Measurements from ENCODE around the gene DIPK1C. TPM values are rescaled to one million over a fixed set of nuclear protein-coding genes. Genes with fewer than 3 reads are reported as not detected.

The DIPK1C gene
- total and polyA plus RNA-seq, 10 of the 15 experiments (the other 5 are each of a cell fraction or from before 2014, with no cell fraction given): not detected

DNA sequence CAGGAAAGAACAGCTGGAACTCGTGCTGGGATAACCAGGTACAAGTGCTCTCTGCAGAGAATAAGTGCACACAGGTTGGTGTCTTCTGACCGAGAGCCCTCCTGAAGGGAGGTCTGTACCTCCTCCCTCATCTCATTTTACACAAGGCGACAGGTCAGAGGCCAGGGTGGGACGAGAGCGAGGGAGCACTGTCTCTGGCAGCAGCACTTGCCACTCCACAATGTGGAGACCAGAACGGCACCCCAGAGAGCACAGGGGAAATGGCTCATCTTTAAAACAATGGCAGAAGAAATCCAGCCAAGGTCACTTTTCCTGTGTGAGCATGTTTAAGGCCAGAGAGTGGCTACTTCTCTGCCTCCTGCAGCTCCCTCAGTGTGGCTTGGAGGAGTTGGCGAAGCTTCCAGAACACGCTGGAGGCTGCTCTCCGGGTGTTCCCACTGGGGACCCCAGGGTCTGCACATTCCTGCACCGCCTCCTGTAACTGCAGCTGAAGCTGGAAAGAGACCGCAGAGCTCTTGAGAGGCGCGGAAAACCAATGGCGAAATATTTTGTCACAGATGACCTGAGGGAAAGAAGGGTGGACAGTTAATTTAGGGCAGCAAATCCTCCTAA lies 20.8 kb downstream of the DIPK1C start:
- Histone ChIP-seq H3K36me3 (ENCODE audit: control insufficient read depth in 2 of 2, insufficient read depth in 2 of 2, low read length in 1 of 2) (no peaks in the 10 kb centered on the region), H3K27me3 (replicated peaks in 1 of 2; ENCODE audit: control insufficient read depth in 2 of 2, insufficient read depth in 2 of 2, low read length in 1 of 2) (no peaks in the 10 kb centered on the region), H3K4me3 (no peak overlapping the region), H3K9ac (ENCODE audit: control insufficient read depth, insufficient read depth, low read length) (no peak overlapping the region), H3K4me2 (ENCODE audit: control insufficient read depth, insufficient read depth) (no peak overlapping the region), H3K27ac (ENCODE audit: control insufficient read depth, insufficient read depth) (no peak overlapping the region), H3K9me3 (replicated peaks; ENCODE audit: control insufficient read depth, insufficient read depth, low read length) (no peaks in the 10 kb centered on the region), H4K20me1 (ENCODE audit: control insufficient read depth, insufficient read depth) (no peaks in the 10 kb centered on the region), H2AFZ (ENCODE audit: control insufficient read depth, low read depth, low read length) (no peak overlapping the region), H3K4me1 (ENCODE audit: control insufficient read depth, insufficient read depth, low read length) (no peaks in the 10 kb centered on the region), H3K79me2 (ENCODE audit: control insufficient read depth, insufficient read depth, low read length) (no peaks in the 10 kb centered on the region)
- FAIRE-seq: no peak
- TF ChIP-seq STAT3 (IDR thresholded peaks at IDR 0.05; ENCODE audit: low read depth, low read length) (no peak), SMARCA5 (IDR thresholded peaks at IDR 0.05) (no peak), NRF1 (conservative IDR thresholded peaks at IDR 0.05; ENCODE audit: low read depth, low read length) (no peak)
- TF ChIP-seq, protein P1, sequence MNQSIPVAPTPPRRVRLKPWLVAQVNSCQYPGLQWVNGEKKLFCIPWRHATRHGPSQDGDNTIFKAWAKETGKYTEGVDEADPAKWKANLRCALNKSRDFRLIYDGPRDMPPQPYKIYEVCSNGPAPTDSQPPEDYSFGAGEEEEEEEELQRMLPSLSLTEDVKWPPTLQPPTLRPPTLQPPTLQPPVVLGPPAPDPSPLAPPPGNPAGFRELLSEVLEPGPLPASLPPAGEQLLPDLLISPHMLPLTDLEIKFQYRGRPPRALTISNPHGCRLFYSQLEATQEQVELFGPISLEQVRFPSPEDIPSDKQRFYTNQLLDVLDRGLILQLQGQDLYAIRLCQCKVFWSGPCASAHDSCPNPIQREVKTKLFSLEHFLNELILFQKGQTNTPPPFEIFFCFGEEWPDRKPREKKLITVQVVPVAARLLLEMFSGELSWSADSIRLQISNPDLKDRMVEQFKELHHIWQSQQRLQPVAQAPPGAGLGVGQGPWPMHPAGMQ (IDR thresholded peaks at IDR 0.05; ENCODE audit: borderline replicate concordance): no peak
- TF ChIP-seq, protein P2, sequence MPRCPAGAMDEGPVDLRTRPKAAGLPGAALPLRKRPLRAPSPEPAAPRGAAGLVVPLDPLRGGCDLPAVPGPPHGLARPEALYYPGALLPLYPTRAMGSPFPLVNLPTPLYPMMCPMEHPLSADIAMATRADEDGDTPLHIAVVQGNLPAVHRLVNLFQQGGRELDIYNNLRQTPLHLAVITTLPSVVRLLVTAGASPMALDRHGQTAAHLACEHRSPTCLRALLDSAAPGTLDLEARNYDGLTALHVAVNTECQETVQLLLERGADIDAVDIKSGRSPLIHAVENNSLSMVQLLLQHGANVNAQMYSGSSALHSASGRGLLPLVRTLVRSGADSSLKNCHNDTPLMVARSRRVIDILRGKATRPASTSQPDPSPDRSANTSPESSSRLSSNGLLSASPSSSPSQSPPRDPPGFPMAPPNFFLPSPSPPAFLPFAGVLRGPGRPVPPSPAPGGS (IDR thresholded peaks at IDR 0.05; ENCODE audit: borderline replicate concordance, insufficient read depth, low read depth, low read length, poor library complexity, severe bottlenecking): no peak
- TF ChIP-seq, protein P3, sequence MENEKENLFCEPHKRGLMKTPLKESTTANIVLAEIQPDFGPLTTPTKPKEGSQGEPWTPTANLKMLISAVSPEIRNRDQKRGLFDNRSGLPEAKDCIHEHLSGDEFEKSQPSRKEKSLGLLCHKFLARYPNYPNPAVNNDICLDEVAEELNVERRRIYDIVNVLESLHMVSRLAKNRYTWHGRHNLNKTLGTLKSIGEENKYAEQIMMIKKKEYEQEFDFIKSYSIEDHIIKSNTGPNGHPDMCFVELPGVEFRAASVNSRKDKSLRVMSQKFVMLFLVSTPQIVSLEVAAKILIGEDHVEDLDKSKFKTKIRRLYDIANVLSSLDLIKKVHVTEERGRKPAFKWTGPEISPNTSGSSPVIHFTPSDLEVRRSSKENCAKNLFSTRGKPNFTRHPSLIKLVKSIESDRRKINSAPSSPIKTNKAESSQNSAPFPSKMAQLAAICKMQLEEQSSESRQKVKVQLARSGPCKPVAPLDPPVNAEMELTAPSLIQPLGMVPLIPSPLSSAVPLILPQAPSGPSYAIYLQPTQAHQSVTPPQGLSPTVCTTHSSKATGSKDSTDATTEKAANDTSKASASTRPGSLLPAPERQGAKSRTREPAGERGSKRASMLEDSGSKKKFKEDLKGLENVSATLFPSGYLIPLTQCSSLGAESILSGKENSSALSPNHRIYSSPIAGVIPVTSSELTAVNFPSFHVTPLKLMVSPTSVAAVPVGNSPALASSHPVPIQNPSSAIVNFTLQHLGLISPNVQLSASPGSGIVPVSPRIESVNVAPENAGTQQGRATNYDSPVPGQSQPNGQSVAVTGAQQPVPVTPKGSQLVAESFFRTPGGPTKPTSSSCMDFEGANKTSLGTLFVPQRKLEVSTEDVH (IDR thresholded peaks at IDR 0.05; ENCODE audit: low read depth, partially characterized antibody): no peak
- ChIA-PET RAD21 (ENCODE audit: unreplicated experiment) (no interaction called here), POLR2A (no interaction called here), CTCF (no interaction called here), SMC1A (ENCODE audit: uncharacterized antibody, unreplicated experiment) (no interaction called here)
- in situ Hi-C loops (cut with MboI) (no loop called here), intact Hi-C loops (cut with micrococcal nuclease; ENCODE audit: unreplicated experiment) (no loop called here)
- ATAC-seq: no peak
- WGBS (ENCODE audit: insufficient coverage, insufficient replicate concordance, low lambda C conversion rate, missing lambda C conversion rate): 40% methylated on average over 14 of the region's 14 CpGs
- no peak for DNase-seq (ENCODE audit: low read depth, low spot score)
- BruUV-seq (replicated peaks): no TSS peak
